Panc1 (cell line): Measurements from ENCODE around the gene R3HDM2. TPM values are rescaled to one million over a fixed set of nuclear protein-coding genes. Genes with fewer than 3 reads are reported as not detected.

Experiments used
- ATAC-seq: fragments of 200-7000 bp; cut with Tn5 transposase; 2 replicates; pipeline ENCODE4 v1.9.1; 2020; ENCODE audit warnings: mild to moderate bottlenecking, moderate library complexity
- BruUV-seq: library from RNA; stranded (reverse); fragments of 400-500 nt; replicated peaks from 2 replicates; lab custom pipeline; 2021; lab: Mats Ljungman, UMichigan
- CTCF ChIA-PET: fragments of 300-600 bp; sonication (Branson Sonifier 250); formaldehyde crosslinking; loops from one replicate; lab custom pipeline; 2022; ENCODE audit warnings: antibody characterized with exemption; lab: Charles Lee
- POLR2A ChIA-PET: fragments of 300-600 bp; sonication (Branson Sonifier 250); formaldehyde crosslinking; loops from one replicate; lab custom pipeline; 2022; ENCODE audit warnings: antibody characterized with exemption; lab: Charles Lee
- DNase-seq: peaks from one replicate; pipeline ENCODE4 v3.0.0-alpha.2; 2010; ENCODE audit warnings: low read depth, low spot score
- H3K27ac ChIP-seq: 2 replicates; pipeline ENCODE4 v1.5.1; 2011; ENCODE audit warnings: mild to moderate bottlenecking, low read length, inconsistent platforms
- H3K27me3 ChIP-seq: fragments of 200-500 bp; sonication (Bioruptor generic); 2 replicates; pipeline ENCODE4 v1.6.0; 2014; ENCODE audit warnings: low read length, inconsistent platforms; ENCODE audit not compliant: control insufficient read depth, insufficient read depth
- H3K36me3 ChIP-seq: fragments of 200-500 bp; sonication (Bioruptor generic); 2 replicates; pipeline ENCODE4 v1.5.1; 2014; ENCODE audit warnings: inconsistent platforms, mild to moderate bottlenecking, low read length, moderate library complexity; ENCODE audit not compliant: control insufficient read depth, insufficient read depth
- H3K4me1 ChIP-seq: 2 replicates; pipeline ENCODE4 v1.5.1; 2011; ENCODE audit warnings: inconsistent platforms, mild to moderate bottlenecking, low read length, moderate library complexity; ENCODE audit not compliant: control insufficient read depth, insufficient read depth
- H3K4me3 ChIP-seq, 2 experiments: 2 replicates each; pipeline ENCODE4 v1.5.1; 2011 to 2012; ENCODE audit warnings: low read depth in 2 of 2, low read length in 2 of 2, mild to moderate bottlenecking in 2 of 2, inconsistent platforms in 1 of 2, moderate library complexity in 1 of 2
- H3K9me3 ChIP-seq: fragments of 200-500 bp; sonication (Bioruptor generic); 2 replicates; pipeline ENCODE4 v1.5.1; 2014; ENCODE audit warnings: low read depth, mild to moderate bottlenecking, inconsistent platforms, low read length, moderate library complexity; ENCODE audit not compliant: control insufficient read depth, insufficient read depth
- POLR2AphosphoS5 ChIP-seq: IDR thresholded peaks from 2 replicates; pipeline ENCODE4 v1.6.1; 2012; ENCODE audit warnings: mild to moderate bottlenecking, low read depth, low read length, moderate library complexity
- SIN3A ChIP-seq: IDR thresholded peaks from 2 replicates; pipeline ENCODE4 v1.6.1; 2012; ENCODE audit warnings: low read depth, mild to moderate bottlenecking, low read length, moderate library complexity, borderline replicate concordance; ENCODE audit not compliant: insufficient read depth
- TCF7L2 ChIP-seq: IDR thresholded peaks from 2 replicates; pipeline ENCODE4 v1.6.1; 2011; ENCODE audit warnings: mild to moderate bottlenecking, low read depth, low read length, inconsistent platforms
- in situ Hi-C: cut with HindIII; loops from 2 replicates; pipeline ENCODE4 v1.10.0; 2016; ENCODE audit warnings: low sequenced_read_pairs, low pct_unique_long_range_greater_than_20kb
- intact Hi-C: fragments of 100-400 bp; cut with micrococcal nuclease; formaldehyde crosslinking; loops from one replicate; pipeline ENCODE4 v1.10.0; 2022; ENCODE audit not compliant: unreplicated experiment
- total RNA-seq: library from RNA; stranded (reverse); gene quantifications from one replicate; pipeline ENCODE4 v1.2.1, GENCODE V29; 2021; ENCODE audit not compliant: unreplicated experiment
- TF ChIP-seq, protein P1 (sequence below), 2 experiments: IDR thresholded peaks; 2 replicates each; pipeline ENCODE4 v1.6.1; 2011 to 2012; ENCODE audit warnings: low read depth in 2 of 2, control low read depth in 1 of 2, low read length in 1 of 2, mild to moderate bottlenecking in 1 of 2, moderate library complexity in 1 of 2; ENCODE audit not compliant: insufficient read depth in 1 of 2
- TF ChIP-seq, protein P2 (sequence below): fragments of 450-650 bp; IDR thresholded peaks from 2 replicates; pipeline ENCODE4 v1.5.1; 2017; ENCODE audit warnings: mild to moderate bottlenecking

R3HDM2 gene
- total RNA-seq, 1 experiment from 2014 or later: 56.5 TPM

DNA sequence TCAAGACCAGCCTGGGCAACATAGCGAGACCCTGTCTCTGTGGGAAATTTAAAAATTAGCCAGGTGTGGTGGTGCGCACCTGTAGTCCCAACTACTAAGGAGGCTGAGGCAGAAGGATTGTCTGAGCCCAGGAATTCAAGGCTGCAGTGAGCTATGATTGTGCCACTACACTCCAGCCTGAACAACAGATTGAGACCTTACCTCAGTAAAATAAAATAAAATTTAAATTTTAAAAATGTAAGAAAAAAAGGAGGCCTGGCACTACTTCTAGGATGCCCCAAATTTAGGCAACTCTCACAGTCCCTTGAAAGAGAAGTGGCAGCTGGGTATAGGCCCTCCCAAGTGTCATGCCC lies 23.3 kb upstream of the R3HDM2 start:
- intact Hi-C loops: loop anchor here (5.0 kb wide), 1 partner anchor 192 kb away; no protein-coding TSS in a partner anchor
- ChIA-PET CTCF (interaction anchor here (0.6 to 3.2 kb wide), 3 partner anchors 25 to 182 kb away, joined by 3 to 54 read pairs (median 3); no protein-coding TSS in a partner anchor), POLR2A (no interaction called here)
- DNase-seq: no peak
- H3K4me1 ChIP-seq: peaks cover 6% of the 10 kb centered on the region
- H3K36me3 ChIP-seq: no peaks in the 10 kb centered on the region
- ATAC-seq: no peak
- in situ Hi-C loops: no loop called here
- H3K4me3 ChIP-seq: no peak overlapping the region
- no peak for TF ChIP-seq POLR2AphosphoS5
- no peak for TF ChIP-seq TCF7L2
- TF ChIP-seq SIN3A: no peak
- TF ChIP-seq, protein P1, sequence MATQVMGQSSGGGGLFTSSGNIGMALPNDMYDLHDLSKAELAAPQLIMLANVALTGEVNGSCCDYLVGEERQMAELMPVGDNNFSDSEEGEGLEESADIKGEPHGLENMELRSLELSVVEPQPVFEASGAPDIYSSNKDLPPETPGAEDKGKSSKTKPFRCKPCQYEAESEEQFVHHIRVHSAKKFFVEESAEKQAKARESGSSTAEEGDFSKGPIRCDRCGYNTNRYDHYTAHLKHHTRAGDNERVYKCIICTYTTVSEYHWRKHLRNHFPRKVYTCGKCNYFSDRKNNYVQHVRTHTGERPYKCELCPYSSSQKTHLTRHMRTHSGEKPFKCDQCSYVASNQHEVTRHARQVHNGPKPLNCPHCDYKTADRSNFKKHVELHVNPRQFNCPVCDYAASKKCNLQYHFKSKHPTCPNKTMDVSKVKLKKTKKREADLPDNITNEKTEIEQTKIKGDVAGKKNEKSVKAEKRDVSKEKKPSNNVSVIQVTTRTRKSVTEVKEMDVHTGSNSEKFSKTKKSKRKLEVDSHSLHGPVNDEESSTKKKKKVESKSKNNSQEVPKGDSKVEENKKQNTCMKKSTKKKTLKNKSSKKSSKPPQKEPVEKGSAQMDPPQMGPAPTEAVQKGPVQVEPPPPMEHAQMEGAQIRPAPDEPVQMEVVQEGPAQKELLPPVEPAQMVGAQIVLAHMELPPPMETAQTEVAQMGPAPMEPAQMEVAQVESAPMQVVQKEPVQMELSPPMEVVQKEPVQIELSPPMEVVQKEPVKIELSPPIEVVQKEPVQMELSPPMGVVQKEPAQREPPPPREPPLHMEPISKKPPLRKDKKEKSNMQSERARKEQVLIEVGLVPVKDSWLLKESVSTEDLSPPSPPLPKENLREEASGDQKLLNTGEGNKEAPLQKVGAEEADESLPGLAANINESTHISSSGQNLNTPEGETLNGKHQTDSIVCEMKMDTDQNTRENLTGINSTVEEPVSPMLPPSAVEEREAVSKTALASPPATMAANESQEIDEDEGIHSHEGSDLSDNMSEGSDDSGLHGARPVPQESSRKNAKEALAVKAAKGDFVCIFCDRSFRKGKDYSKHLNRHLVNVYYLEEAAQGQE (IDR thresholded peaks at IDR 0.05; ENCODE audit: insufficient read depth in 1 of 2, low read depth in 2 of 2, low read length in 1 of 2): no peak
- TF ChIP-seq, protein P2, sequence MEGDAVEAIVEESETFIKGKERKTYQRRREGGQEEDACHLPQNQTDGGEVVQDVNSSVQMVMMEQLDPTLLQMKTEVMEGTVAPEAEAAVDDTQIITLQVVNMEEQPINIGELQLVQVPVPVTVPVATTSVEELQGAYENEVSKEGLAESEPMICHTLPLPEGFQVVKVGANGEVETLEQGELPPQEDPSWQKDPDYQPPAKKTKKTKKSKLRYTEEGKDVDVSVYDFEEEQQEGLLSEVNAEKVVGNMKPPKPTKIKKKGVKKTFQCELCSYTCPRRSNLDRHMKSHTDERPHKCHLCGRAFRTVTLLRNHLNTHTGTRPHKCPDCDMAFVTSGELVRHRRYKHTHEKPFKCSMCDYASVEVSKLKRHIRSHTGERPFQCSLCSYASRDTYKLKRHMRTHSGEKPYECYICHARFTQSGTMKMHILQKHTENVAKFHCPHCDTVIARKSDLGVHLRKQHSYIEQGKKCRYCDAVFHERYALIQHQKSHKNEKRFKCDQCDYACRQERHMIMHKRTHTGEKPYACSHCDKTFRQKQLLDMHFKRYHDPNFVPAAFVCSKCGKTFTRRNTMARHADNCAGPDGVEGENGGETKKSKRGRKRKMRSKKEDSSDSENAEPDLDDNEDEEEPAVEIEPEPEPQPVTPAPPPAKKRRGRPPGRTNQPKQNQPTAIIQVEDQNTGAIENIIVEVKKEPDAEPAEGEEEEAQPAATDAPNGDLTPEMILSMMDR: no peak
- BruUV-seq: no TSS peak
- no peak overlapping the region for H3K27ac ChIP-seq
- no peaks in the 10 kb centered on the region for H3K9me3 ChIP-seq
- H3K27me3 ChIP-seq: no peaks in the 10 kb centered on the region

DNA sequence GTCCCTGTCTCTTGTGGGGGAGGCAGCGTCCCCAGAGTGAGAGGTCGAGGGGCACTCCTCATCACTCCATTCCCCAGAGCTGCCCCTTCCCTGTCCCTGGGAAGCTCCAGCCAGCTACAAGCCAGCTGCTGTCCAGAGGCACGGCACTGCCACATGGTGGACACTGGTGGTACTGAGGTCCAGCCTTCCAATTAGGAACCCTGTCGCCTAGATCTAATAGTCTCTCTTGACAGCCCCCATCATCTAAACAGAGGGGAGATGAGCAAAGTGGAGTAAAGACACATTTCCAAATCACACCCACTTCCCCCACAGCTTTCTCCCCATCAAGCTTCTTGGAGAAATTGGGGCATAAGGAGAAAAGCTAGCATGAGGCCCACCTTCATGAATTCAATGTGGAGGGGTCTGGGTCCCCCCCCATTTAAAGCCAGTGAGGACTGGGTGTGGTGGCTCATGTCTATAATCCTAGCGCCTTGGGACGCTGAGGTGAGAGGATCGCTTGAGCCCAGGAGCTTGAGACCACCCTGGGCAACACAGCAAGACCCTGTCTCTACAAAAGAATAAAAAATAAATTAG lies 22.2 kb upstream of the R3HDM2 start:
- Histone ChIP-seq H3K36me3 (no peaks in the 10 kb centered on the region), H3K4me1 (no peaks in the 10 kb centered on the region), H3K4me3 (no peak overlapping the region), H3K27me3 (no peaks in the 10 kb centered on the region), H3K27ac (no peak overlapping the region), H3K9me3 (no peaks in the 10 kb centered on the region)
- DNase-seq (no peak), ATAC-seq (peak; percentile 86)
- intact Hi-C loops: loop anchor here (2.0 to 5.0 kb wide), 2 partner anchors 146 to 191 kb away; no protein-coding TSS in a partner anchor
- in situ Hi-C loops: no loop called here
- ChIA-PET POLR2A (interaction anchor here (0.6 kb wide), 1 partner anchor 193 kb away, joined by 3 read pairs; no protein-coding TSS in a partner anchor), CTCF (interaction anchor here (0.6 to 3.2 kb wide), 14 partner anchors 9 to 240 kb away, joined by 3 to 54 read pairs (median 3); partner anchors contain the start of gene STAC3)
- no TSS peak for BruUV-seq
- TF ChIP-seq, protein P1 (IDR thresholded peaks at IDR 0.05; ENCODE audit: insufficient read depth in 1 of 2, low read depth in 2 of 2, low read length in 1 of 2): peak in 1 of 2 experiments; percentile 49; a peak in 1 of 4 replicates
- TF ChIP-seq TCF7L2 (no peak), POLR2AphosphoS5 (no peak), SIN3A (no peak)
- TF ChIP-seq, protein P2: peak; percentile 96
